NB4 (cell line): ENCODE results near the gene RIPOR1.

Experiments
- MYC ChIP-seq: IDR thresholded peaks from 2 replicates; pipeline ENCODE4 v1.6.1; 2011; ENCODE audit warnings: low read depth, low read length
- POLR2A ChIP-seq: IDR thresholded peaks from 2 replicates; pipeline ENCODE4 v1.6.1; 2011; ENCODE audit warnings: mild to moderate bottlenecking; ENCODE audit not compliant: insufficient read length; ENCODE audit errors: extremely low read depth
- TF ChIP-seq, protein P1 (sequence below): IDR thresholded peaks from one replicate; pipeline ENCODE4 v1.5.1; 2012; ENCODE audit warnings: low read depth, low read length
- TF ChIP-seq, protein P2 (sequence below): IDR thresholded peaks from 2 replicates; pipeline ENCODE4 v1.6.1; 2011; ENCODE audit warnings: low read depth, low read length

DNA sequence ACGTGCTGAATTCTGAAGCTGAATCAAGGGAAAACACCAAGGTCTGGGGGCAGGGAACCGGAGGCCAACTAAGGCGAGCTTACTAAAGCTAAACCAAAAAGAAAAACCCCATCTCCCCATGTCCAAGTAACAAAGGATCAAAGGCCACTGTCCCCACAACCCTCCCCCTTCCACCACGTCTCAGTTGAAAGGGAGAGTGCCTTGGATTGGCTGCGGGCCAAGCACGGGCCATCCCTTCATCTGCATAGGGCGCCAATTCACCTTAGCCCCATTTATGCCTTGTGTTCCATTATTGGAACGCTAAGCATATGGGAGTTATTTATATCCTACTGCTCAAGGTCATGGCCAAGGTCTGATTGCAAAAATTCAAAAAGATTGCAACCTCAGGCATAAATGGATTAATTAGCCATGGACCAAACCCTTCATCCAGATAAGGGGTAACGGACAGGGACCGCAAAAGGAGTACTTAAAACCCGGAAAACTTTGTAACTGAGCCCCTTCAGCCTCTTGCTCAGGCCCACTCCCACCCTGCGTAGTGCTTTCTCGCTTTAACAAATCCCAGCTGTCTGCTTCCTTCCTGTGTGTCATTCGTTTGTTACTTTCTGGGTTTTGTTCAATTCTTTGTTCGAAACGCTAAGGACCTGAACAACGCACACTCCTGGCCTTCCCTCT lies 46.9 kb upstream of the RIPOR1 start:
- TF ChIP-seq, protein P1, sequence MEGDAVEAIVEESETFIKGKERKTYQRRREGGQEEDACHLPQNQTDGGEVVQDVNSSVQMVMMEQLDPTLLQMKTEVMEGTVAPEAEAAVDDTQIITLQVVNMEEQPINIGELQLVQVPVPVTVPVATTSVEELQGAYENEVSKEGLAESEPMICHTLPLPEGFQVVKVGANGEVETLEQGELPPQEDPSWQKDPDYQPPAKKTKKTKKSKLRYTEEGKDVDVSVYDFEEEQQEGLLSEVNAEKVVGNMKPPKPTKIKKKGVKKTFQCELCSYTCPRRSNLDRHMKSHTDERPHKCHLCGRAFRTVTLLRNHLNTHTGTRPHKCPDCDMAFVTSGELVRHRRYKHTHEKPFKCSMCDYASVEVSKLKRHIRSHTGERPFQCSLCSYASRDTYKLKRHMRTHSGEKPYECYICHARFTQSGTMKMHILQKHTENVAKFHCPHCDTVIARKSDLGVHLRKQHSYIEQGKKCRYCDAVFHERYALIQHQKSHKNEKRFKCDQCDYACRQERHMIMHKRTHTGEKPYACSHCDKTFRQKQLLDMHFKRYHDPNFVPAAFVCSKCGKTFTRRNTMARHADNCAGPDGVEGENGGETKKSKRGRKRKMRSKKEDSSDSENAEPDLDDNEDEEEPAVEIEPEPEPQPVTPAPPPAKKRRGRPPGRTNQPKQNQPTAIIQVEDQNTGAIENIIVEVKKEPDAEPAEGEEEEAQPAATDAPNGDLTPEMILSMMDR: no peak
- TF ChIP-seq, protein P2, sequence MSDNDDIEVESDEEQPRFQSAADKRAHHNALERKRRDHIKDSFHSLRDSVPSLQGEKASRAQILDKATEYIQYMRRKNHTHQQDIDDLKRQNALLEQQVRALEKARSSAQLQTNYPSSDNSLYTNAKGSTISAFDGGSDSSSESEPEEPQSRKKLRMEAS: no peak
- TF ChIP-seq MYC (no peak), POLR2A (no peak)
